NCI-H526 treated with DMSO at 0.1 percent for 48 hours (cell line): ENCODE results near the gene NT5DC1.
A peak's percentile ranks its signal among the peaks of the same experiment; 100 is the strongest.

Experiments used
- DNase-seq: peaks from one replicate; lab custom pipeline; 2025; lab: John Stamatoyannopoulos, UW

The NT5DC1 gene

DNA sequence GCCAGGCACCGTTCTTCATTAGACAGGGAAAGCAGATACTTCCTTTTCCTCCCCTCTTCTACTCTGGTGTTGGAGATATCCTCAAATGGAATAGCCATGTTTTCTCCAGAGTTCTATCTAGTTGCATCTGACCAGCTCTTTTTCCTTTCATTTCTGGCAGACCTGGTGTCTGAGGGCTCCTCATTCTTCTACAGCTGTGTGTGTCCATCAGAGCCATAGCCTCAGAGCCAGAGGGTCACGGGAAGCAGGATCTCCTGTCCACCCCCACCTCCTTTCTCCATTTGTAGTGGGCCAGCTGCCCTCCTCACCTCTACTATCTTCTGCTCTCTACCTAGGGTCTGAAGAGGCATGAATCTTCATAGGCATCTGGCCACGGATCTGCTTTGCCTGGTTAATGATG, 96.2 kb downstream of the NT5DC1 start:
- no peak for DNase-seq

GRCh38 chr6:116200619-116201249, 100.1 kb downstream of the NT5DC1 start:
- no peak for DNase-seq

DNA sequence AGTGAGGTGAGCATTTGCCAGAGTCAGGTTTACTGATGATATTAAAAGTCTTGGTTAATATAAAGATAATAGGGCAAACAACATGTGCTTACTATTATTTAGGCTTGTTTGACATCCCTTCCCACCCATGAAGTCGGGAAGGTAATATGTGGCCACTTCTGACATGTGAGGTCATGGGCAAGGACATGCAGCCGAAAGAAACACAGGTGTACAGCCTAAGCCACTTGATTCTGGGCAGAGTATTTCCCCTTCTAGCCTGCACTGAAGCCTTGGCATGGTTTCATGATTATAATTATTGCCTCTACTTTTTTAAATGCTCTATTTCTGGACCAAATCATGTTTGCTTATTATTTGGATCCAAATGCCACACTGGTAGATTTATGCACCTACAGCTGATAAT, 100.9 kb downstream of the NT5DC1 start:
- DNase-seq, result no peak

DNA sequence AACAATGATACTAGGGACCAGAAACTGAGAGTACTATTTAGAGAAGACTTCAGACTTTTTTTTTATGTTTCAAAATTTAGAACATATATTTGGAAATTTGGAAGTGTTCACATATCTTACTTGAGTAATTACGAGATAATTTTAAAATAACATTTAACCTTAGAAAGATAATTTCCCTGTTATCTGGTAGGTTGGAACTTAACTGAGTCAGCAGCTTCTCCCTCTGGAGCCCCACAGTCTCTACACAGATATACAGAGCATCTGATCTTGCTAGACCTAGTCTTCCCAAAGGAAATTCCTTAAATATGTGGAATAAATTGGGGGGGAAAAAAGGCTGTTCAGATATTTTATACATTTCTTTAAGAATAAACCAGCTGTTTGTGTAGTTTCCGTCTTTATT, 104.6 kb downstream of the NT5DC1 start:
- DNase-seq, result no peak

DNA sequence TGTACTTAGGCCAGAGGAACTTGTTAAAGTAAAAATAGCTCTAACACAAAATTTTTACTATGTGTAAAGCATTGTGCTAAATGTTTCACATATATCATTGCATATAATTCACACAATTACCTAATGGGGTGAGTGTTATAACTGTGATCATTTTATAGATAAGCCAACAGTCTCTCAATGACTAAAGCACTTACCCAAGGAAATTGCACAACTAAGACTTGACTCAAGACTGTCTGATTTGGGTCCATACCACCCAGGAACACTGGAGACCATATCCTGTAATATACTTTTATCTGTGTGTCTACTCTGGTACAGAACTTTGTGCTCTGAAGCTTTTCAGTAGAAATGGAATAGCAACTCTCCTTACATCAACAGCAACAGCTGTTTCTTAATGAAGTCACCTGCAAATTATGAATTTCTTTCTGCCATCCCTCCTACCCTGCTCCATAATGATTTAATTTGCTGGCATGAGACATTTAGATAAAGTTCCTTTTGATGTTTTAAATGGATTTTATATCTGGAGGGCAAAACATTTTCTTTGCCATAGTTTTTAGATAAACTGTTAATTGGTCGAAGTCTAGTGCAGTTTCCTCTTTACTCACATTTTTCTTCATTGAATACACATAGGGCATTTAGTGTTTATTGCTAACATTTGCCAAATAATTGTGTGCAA, 105.7 kb downstream of the NT5DC1 start:
- no peak for DNase-seq

- DNase-seq, result no peak
Measured at GRCh38 chr6:116208056-116208785, 107.6 kb downstream of the NT5DC1 start.

GRCh38 chr6:116210316-116210715, 109.7 kb downstream of the NT5DC1 start:
- DNase-seq, result no peak

DNA sequence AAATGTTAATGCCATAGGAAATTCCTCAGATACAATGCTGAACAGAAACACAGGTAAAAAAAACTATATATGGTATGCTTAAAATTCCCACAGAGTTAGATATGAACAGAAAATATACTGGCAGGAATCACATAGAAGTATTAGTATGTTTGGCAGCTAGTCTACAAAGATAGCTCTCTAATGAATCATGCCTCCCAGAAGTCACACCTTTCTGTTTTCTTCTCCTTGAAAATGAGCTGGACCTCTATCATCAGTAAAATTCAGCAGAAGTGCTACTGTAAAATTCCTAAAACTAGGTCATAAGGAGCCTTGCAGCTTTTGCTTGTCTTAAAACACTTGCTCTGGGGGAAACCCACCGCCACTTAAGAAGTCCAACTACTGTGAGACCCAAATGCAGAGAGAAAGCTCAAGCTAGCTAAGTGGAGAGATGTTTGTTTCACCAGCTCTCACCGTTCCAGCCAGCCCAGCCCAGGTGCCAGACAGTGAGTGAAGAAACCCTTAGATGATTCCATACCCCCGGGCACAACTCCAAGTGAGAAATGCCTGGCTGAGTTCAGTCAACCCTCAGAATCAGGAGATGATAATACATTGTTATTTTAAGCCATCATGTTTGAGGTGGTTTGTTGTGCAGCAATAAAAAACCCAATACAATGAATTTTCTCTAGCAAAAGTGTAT, 110.2 kb downstream of the NT5DC1 start:
- DNase-seq, result no peak

DNA sequence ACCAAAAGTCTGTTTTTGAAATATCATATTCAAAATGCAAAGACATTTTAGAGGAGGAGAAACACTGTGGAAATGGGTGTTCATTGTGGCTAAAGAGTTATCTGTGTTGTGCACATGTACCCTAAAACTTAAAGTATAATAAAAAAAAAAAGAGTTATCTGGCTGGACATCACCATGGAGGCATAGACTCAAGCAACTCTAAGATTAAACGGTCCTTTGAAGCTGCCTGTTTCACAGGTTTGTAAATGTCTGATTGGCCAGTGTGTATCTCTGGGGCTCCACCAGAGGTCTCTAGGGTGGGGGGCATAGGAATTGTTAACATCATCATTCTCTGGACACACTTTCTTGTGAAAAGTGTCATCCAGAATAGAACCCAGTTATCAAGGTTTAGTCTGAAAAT, 114.0 kb downstream of the NT5DC1 start:
- DNase-seq, result no peak

DNA sequence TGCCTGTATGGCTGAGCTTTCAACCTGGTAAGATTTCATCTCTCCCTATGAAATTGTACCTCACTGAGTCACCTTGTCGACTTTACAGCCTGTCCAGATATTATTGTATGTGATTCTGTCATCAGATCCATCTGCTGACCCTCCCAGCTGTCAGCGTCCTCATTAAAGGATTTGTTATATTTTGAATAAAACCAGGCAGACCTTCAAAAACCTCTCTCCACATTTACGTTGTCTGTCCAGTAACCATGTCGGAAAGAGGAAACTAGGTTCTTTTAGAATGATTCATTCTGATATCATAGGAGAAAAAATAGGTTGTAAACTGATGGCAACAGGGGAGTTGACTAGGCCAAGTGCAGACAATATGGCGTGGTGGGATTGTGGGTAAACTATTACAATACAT, 114.8 kb downstream of the NT5DC1 start:
- no peak for DNase-seq

DNA sequence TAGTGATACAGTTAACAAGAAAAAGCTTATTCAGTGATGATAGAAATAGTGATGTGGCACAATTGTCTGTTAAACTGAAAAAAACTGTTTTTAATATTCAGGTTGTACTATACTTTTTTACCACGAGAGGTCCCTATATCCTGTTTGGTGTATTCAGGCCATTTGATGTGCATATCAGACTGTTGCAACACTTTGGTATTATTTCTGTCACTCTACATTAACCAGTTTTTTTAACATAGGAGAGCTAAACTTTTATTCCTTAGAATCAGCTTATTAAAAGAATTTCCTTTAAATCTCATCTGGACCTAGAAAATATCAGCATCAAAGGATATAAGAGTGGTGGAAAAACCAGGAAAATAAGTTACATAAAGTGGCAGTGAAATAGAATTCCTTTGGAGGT, 116.4 kb downstream of the NT5DC1 start:
- DNase-seq, result peak; percentile 31

- peak; percentile 18 for DNase-seq
Measured at GRCh38 chr6:116218172-116218633, 117.5 kb downstream of the NT5DC1 start.

DNA sequence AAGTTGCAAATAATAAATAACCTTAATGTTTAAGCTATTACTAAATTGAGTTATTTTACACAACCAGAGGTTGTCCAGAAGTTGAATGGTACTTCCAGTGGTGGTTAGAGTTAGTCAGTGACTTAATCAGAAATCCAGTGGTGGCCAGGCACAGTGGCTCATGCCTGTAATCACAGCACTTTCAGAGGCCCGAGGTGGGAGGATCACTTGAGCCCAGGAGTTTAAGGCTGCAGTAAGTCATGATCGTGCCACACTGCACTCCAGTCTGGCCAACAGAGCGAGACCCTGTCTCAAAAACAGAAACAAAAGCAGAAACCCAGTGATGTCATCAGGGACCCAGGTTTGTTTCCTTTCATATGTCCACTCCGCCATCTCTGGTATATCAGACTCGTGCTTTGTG, 118.2 kb downstream of the NT5DC1 start:
- no peak for DNase-seq

- no peak for DNase-seq
Measured at GRCh38 chr6:116221067-116221466, 120.4 kb downstream of the NT5DC1 start.

DNA sequence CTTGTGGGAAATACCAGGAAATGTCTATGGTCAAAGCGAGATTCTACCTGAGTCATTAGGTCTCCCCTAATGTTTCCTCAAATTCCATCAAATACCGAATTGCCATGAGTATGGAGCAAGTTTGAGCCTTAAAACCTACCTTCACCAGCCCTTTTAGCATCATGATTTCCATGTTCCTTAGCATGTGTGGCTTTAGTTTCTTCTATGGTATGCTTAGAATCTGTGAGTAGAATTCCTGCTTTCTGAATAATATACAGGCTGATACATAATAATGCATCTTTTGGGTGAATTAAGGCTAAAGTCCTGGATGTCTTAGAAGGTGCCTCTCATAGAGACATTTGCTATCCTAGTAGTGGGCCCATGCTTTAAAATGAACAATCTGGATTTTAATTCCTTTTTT, 121.3 kb downstream of the NT5DC1 start:
- DNase-seq, result no peak

DNA sequence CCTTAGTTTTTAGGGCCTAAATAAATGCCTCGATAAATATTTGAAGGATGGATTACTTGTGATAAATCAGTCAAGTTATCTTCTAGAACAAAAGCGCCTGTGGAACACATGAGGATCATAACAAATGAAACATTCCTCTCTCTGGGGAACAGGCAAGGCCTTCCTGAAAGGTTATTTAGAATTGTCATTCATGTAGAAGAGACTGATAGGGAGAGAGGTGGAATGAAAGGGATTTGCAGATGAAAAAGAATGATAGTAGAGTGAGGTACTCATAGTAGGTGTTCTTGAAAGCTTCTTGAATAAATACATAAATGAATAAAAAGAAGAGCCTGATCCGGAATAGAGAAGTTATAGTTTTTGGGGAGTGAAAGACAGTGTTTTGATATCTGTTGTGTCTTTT, 122.7 kb downstream of the NT5DC1 start:
- DNase-seq, result no peak

DNA sequence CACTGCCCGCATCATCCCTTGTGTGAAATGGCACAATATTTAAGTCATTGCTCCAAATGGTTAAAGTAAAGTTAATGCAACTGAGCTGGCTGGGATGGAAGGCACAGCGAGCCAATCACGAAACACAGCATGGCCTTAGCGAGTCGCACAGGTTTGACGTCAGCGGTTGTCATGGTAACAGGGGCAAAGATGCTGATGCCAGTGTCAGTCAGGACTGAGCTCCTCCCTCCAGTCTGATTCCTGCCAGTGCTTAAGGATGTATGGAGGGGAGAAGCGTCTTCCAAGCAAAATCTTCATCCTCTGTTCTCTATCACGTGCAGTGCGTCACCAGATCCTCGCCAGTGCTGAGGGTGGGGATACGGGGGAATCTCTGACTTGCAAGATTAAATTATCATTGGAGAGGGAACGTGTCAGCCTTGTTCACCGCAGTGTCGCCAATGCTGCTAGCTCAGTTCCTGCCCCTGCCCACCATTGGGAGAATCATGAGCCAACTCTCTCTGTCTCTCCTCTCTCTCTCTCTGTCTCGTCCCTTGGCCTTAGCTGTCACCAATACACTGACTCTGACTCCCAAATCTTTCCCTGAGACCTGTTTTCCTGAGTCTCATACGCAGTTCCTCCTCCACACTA, 128.7 kb downstream of the NT5DC1 start:
- no peak for DNase-seq

GRCh38 chr6:116234689-116235088, 134.0 kb downstream of the NT5DC1 start:
- DNase-seq, result no peak

DNA sequence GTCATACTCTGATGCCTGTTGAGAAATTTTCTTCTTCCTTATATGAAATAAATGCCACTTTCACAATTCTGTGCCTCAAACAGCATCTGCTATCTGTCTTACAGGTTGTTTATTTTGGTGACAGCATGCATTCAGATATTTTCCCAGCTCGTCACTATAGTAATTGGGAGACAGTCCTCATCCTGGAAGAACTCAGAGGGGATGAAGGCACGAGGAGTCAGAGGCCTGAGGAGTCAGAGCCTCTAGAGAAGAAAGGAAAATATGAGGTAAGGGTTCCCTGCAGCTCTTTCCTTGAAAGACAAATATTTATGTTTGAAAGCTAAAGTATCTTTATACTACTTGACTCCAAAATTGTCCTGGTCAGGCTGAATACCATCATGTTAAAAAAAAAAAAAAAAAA, 137.4 kb downstream of the NT5DC1 start:
- no peak for DNase-seq

GRCh38 chr6:116239256-116239655, 138.6 kb downstream of the NT5DC1 start:
- no peak for DNase-seq

DNA sequence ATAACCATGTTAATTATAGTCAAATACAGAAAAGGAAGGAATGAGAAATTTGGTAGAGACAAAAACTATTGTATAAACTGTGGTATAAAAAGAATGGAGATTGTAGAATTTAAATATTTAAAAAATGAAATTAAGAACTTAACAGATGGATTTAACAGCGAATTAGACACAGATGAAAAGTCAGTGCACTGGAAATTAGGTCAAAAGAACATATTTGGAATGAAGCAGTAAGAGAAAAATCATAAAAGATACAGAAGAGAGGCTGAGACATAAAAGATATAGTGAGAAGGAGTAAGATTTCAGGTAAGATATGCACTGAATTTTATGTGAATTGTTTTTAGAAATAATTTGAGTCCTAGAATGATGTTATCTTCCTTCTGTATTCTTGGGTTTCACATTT, 139.2 kb downstream of the NT5DC1 start:
- DNase-seq, result no peak

GRCh38 chr6:116244284-116244683, 143.6 kb downstream of the NT5DC1 start:
- no peak for DNase-seq
